Islet of Langerhans (tissue), 1 donor: Measurements from ENCODE around the gene ATG101.

Experiments used
- FAIRE-seq: peaks from one replicate; lab custom pipeline; 2011; peaks lifted over from hg19 to GRCh38; lab: Jason Lieb, UNC

Gene ATG101

DNA sequence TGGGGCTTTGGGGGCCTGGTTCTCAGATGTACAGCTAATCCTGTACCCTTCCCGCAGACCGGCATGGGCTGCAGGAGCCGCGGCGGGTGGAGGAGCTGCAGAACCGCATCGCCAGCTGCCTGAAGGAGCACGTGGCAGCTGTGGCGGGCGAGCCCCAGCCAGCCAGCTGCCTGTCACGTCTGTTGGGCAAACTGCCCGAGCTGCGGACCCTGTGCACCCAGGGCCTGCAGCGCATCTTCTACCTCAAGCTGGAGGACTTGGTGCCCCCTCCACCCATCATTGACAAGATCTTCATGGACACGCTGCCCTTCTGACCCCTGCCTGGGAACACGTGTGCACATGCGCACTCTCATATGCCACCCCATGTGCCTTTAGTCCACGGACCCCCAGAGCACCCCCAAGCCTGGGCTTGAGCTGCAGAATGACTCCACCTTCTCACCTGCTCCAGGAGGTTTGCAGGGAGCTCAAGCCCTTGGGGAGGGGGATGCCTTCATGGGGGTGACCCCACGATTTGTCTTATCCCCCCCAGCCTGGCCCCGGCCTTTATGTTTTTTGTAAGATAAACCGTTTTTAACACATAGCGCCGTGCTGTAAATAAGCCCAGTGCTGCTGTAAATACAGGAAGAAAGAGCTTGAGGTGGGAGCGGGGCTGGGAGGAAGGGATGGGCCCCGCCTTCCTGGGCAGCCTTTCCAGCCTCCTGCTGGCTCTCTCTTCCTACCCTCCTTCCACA, 11.0 kb upstream of the ATG101 start:
- no peak for FAIRE-seq

DNA sequence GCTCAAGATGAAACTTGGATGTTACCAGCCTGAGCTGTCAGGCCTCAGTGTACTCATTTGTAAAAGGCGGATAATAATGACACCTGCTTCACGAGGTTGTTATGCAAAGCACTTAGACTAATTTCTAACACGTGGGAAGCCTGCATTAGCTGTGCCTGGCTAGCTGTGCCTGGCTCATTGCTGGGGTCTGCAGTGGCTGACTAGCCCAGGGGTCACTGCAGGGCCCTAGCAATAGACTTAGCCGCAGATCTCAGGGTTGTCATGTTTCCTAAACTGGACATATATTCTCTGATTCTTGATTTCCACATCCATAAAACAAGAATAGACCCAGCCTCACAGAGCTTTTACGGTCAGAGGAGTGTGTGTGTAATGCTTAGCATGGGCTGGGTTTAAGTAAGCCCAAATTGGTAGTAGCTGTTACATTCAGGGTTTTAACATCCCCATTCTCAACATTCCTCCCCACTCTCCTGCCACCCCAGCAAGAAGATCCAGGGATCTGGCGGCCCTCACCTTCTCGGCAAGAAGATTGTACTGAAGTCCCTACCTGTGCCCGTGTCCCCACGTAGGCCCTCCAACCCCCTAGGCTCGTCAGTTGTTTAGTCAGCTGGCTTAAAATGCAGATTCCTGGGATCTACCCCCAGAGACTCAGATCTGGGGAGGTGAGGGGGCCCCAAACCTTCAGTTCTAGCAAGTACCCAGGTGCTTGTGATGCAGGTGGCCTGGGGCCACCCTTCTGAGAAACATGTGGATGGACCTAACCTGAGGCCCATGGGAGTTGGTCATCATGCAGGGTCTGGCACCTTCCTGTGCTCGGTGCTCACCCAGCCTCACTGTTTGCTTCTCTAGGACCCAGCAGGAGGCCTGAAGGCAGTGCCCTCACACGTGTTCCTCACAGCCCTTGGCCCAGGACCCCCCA, 9.9 kb upstream of the ATG101 start:
- no peak for FAIRE-seq

DNA sequence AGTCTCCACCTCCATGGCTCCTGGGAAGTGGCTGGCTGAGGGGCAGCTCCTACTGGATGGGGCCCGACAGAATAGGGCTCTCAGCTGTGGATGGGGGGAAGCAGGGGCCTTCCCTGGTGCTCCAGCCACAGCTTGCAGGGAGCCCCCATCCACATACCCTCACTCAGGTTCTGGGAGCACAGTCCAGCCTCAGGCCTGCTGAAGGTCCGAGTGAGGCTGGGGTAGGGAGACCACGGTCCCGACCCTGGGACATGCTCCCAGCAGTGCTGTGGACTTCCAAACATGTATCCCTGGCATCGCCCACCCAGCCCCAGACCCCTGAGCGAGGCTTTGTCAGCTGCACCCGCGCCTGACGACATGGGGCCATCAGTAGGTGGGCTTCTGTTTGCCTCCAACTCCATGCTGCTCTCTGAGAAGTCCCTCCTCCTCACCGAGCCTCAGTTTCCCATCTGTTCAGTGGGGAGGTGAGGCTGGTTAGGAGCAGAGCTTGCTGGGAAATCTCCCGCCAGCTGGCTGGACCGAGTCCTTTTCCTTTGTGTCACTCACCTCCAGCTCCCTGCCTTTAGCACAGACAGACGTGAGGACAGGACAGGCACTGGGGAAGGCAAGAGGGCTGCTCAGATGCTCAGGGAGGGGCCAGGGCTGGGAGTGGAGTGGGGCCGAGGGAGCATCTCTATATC, 9.1 kb upstream of the ATG101 start:
- FAIRE-seq: no peak

DNA sequence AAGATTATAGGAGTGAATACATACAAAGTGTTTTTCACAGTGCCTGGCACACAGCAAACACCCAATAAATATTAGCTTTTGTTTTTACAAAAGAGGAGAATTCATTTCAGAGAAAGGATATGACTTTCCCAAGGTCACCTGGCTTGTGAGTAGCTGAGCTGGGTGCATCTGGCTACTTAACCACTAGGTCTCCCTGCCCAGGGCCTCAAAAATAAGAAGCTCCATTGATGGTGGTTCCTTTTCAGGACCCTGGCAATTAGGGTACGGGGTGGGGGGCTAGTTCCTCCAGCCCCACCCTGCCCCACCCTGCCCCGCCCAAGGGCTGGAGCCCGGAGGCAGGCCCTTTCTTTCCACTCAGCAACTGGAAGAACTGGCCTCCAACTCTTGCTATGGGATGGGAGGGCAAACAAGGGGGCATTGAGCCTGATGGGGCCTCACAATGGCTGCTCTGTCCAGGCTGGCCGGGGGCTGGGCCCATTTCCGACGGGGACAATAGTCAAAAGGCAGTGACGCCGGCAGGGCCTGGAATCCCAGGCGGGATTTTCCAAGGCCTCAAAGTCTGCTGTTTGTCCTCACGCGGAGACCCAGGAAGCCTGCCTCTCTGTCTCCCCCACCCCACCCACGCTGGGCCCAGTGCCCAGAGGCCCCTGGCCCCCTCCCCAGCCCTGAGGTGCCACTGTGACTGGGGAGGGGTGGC, 8.2 kb upstream of the ATG101 start:
- no peak for FAIRE-seq

DNA sequence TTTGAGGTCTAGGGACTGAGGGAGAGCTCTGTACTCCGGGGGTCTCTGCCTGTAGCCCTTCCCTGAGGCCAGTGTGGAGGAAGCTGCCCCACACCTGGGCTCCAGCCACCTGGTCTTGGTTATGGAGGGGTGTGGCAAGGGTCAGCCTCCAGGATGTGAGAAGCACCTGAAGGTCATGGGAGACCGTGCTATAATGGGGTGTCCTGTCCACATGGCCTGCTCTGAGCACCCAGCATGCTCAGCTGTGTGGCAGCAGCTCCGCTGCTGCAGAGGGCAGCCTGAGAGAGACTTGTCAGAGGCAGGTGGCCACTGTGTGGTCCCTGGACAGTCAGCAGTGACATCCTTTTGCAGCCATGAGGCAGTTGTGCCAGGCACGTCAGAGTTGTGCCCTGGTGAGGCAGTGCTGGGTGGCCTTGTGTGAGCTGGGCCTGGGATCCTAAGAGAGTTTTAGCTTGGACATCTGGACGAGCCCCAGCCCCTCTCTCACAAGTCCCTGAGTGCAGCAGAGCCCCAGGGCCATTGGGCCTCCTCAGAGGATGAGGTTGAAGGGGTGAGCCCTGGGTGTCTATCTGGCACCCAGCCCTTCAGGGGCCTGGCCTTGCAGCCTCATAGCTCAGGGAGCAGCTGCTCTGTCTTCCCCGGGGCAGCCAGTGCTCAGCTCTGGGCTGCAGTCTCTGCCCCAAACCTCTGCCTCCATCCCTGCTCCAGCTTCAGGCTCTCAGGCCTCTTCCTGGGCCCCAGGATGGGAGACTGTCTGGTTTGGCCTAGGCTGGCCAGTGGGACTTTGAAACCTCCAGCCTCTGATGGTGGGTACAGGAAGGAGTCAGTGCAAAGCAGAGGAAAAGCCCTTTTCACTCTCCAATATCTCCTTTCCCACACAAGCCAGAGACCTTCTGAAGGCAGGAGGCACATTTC, 7.4 kb upstream of the ATG101 start:
- no peak for FAIRE-seq

DNA sequence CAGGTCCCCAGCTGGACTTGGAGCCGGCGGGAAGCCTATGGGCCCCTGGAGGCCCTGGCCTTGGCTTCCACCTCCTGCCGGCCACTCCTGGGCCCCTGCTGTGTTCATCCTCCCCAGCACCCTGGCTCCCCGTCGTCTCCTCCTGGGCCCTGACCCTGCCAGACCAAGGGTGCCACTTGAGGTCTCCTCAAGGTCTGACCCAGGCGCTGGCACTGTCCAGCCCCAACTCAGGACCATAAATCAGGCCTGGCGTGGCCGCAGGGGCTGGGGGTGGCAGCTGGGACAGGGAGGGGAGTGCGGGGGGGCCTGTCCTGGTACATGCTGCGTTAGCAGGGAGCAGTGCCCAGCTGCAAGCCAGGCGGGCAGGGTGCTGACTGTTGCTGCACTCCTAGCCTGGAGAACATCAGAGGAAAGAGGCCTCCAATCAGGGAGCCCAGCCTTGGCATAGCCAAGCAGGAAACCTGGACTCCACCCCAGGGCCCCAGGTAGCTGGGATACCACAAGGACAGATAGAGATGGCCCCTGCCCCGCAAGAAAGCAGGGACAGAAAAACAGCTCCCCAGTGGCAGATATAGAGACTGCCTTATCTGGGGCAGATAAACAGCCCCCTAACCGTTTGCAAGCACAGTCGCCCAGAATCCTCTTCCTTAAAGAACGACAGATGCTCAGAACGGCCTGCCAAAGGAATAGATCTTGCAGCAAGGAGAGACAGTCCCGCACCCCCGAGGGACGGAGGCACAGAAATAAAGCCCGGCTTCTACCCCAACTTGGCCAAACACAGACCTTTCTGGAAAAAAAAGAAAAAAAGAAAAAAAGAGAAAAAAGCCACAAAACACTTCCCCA, 6.5 kb upstream of the ATG101 start:
- FAIRE-seq: no peak

DNA sequence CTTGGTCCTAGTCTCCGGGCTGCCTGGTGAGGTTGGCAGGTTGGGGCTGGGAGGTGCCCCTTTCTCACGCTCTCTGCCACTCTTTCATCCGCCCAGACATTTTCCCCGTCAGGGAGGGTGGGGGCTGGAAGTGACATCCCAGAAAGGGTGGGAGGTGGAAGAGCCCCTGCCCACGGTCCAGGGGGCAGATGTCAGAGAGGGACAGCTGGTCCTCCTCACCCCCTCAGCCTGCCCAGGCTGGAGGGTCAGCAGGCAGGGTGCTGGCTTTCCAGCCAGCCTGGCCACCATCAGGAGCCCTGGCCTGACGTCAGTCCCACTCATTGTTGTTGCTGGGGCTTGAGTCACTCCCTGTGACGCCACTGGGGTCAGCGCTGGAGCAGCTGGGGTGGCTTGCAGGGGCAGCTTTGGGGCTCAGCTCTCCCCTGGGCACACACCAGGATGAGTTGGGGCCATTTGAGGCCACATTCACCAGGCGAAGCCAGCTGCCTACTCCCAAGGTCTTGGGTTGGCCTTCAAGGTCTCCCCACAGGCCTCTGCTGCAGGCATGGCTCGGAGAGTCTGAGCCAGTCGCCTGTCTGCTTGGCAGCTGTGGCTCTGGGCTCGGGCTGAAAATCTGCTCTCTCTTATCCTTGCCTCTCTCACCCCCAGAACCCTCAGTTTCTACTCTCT, 5.7 kb upstream of the ATG101 start:
- FAIRE-seq: no peak

DNA sequence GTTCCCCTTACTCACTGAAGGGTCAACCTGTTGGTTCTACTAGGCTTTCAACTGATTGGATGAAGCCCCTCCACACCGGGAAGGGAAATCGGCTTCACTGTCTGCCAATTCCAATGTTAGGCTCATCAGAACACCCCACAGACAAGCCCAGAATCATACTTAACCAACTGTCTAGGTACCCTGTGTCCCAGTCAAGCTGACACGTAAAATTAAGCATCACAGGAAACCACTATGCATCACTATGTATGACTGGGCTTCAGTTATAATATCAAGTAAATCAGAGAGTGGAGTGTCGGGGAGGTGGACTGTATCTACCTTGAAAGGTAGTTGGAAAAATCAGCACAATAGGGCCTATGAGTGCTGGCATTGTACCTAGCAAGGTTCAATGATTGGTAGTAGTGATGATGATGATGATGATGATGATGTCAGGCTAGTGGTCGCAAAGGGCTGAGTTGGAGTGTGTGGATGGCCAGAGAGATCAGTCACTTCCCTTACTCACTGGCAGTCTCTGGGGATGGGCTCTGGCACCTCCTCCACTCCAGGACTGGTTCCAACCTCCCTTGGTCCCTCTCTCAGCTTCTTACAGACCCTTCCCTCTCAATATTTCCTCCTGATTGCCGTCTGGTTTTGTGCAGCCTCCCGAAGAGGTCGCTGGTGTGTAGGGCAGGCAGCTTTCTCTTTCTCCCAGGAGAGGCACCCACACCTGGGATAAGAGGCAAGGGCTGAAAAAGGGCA, 3.3 kb upstream of the ATG101 start:
- FAIRE-seq: no peak

DNA sequence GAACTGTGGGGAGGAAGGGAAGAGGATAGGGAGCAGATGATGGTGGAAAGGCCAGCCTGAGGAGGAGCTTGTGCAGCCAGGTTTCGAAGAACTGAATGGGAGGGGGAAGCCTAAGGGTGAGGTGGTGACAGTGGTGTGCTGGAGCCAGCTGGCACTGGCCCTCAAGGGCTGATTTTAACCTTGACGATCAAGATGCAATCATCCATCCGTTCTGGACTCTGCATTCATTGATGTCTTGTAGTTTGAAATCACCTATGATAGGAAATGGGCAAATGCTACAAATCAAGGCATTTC, 2.8 kb upstream of the ATG101 start:
- no peak for FAIRE-seq

DNA sequence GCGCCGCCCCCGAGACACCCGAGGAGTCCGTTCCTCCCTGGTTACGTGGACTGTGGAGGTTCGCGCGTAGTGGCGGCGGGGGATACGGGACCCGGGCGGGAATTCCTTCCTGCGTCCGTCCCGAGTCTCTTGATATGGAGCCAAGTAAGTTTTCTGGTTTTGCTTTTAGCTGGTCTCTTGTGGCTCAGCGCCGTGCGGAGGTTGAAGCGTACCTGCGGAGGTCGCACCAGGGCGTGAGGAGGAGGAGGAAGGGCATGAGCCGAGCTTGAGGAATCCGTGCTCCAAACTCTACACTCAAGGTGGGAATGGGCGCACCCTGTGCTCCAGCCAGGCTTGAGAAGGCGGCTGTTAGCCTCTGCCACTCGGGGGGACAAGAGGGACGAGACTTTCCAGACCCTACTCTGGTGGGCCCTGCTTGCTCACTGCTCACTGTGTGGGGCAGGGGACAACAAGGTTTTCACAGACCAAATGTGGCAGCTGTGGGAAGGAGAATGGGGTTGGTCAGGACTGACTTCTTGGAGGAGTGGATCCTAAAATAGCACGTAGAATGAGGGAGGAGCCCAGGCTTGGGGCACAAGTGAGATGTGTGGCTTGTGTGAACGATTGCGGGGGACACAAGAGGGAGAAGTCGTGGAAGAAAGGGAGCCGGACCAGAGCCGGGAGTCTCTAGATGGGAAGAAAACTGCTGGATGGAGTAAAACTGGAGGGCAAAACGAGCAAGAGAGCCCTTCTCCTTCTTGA, 577 bp downstream of the ATG101 start:
- no peak for FAIRE-seq

DNA sequence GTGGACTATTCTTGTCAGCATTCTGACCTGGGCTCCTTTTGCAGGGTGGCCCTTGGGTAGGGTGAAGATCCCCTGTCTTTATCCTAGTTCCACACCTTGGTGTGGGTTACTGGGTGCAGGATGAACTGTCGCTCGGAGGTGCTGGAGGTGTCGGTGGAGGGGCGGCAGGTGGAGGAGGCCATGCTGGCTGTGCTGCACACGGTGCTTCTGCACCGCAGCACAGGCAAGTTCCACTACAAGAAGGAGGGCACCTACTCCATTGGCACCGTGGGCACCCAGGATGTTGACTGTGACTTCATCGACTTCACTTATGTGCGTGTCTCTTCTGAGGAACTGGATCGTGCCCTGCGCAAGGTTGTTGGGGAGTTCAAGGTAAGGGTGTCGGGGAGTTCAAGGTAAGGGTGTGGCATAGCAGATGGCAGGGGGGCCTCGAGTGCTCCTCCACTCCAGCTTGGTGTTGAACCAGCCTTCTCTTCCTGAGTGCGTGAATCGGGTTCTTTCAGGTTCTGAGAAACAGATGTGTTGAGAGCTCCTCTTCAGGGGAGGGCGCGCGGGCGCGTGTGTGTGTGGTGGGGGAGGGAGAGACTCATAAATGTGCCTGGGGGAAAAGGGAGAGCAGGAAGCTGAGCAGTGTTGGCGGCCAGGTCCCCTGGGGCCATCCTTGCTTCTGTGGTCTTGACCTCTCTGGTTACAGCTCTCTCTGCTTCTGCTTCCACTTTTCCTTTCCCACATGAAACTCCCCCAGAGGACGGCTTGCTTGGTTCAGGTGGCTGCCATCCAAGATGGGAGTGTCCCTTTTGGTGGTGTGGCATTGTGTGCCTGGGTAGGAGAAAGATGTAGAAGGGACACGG, 4.0 kb downstream of the ATG101 start:
- FAIRE-seq: no peak

DNA sequence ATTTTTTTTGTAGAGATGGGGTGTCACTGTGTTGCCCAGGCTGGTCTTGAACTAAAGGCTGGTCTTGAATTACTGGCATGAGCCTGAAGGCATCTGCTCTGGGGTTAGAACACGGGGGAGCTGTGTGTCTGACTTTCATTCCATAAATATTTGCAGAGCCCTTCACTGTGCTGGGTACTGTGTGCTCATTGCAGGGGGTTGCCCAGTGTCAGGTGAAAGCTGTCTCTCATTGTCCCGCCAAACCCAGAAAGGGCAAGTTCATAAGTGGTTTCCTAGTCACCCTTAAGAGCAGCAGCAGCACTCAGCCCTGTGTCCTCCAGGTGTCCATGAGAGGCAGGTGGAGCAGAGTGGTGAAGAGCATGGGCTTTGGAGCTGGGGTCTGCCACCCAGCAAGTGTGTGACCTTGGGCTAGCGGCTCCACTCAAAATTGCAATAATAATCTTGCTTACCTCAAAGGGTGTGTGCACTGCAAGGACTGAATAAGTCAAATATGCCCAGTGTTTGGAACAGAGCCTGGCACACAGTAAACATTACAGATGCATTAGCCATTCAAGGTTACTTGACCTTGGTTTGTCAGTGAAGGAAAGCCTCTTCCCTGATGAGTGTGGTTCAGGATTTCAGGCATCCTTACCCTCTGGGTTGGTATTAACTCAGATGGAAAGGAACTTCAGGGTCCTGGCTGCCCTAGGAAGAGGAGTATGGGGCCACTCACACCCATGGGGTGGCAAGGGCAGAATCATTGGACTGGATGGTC, 5.4 kb downstream of the ATG101 start:
- no peak for FAIRE-seq

DNA sequence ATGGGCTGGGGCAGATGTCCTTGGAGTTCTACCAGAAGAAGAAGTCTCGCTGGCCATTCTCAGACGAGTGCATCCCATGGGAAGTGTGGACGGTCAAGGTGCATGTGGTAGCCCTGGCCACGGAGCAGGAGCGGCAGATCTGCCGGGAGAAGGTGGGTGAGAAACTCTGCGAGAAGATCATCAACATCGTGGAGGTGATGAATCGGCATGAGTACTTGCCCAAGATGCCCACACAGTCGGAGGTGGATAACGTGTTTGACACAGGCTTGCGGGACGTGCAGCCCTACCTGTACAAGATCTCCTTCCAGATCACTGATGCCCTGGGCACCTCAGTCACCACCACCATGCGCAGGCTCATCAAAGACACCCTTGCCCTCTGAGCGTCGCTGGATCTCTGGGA, 7.0 kb downstream of the ATG101 start:
- no peak for FAIRE-seq

DNA sequence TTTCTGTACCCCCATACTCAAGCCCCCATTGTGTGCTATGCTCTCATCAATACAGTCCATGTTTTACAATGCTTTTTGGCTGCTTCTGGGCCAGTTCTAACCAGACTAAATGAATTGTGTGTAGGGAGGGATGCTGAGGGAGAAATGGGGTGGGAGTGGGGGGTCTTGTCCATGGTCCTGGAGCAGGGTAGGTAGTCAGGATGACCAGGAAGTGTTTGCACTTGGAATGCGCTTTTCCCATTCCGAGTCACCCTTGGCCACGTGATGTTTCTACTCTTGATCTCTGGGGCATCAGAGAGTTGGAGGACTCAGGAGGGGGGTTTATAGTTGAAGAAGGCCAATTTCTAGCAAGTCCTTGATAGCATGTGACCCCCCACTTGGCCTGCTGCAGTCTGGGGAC, 8.5 kb downstream of the ATG101 start:
- FAIRE-seq: no peak

DNA sequence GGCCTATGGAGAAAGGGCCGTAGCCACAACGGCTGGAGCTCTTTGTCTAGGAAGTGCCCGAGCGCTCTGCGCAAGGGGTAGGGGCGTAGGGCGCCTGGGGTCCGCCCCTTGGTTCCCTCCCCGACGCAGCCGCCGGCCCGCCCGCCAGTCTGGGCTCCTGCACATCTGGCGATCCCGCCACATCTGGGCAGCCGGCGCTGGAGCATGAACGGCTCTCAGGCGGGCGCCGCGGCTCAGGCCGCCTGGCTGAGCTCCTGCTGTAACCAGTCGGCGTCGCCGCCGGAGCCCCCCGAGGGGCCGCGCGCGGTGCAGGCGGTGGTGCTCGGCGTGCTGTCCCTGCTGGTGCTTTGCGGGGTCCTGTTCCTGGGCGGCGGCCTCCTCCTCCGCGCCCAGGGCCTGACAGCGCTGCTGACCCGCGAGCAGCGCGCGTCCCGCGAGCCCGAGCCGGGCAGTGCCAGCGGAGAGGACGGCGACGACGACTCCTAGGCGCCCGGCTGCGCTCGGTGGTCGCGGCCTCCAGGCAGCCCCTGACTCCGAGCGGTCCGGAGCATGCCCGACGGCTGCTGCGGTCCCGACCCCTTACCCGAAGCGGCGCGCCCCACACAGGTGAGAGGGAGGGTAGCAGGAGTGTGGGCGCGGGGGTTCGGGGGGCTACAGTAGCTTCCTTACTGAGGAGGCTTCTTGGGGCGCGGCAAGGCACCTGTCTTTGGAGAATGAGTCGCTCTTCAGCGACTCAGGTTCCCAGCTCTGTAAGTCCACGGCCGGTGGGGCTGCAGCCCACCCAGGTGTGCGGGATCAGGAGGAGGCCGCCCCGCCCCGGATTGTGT, 10.0 kb downstream of the ATG101 start, which contains the start of gene SMIM41:
SMIM41 (plus strand) TSS at position 129 of the 827 bp plus-strand sequence; CDS start at position 205, 76 bp downstream.
- FAIRE-seq: no peak
